Gastroesophageal sphincter (tissue), 3 donors: ENCODE results near the gene FXYD7.

Experiments used
- CTCF ChIP-seq, 4 experiments: fragments of 200-600 bp in 2 of 4; fragments of 450-650 bp in 2 of 4; sonication (generic) in 1 of 4; IDR thresholded peaks; one replicate each; pipeline ENCODE4 v1.5.1; 2017 to 2019; ENCODE audit warnings: antibody characterized with exemption in 4 of 4, mild to moderate bottlenecking in 2 of 4, moderate library complexity in 2 of 4
- EP300 ChIP-seq: sonication (generic); formaldehyde crosslinking; IDR thresholded peaks from one replicate; pipeline ENCODE4 v1.6.1; 2017; ENCODE audit warnings: antibody characterized with exemption, mild to moderate bottlenecking
- POLR2A ChIP-seq, 2 donors: fragments of 450-650 bp; IDR thresholded peaks; one replicate each; pipeline ENCODE4 v1.6.1; 2017; ENCODE audit warnings: antibody characterized with exemption in 2 of 2, mild to moderate bottlenecking in 2 of 2, moderate library complexity in 1 of 2
- POLR2AphosphoS5 ChIP-seq: sonication (generic); formaldehyde crosslinking; IDR thresholded peaks from one replicate; pipeline ENCODE4 v1.6.1; 2017; ENCODE audit warnings: antibody characterized with exemption

- no peak for TF ChIP-seq CTCF (IDR thresholded peaks at IDR 0.05)
- TF ChIP-seq EP300: no peak
- no peak for TF ChIP-seq POLR2A (IDR thresholded peaks at IDR 0.05)
- TF ChIP-seq POLR2AphosphoS5: no peak
Measured at GRCh38 chr19:35171730-35172129, 28.7 kb downstream of the FXYD7 start.
